ENCODE measurements around the gene TJP1.

DNA sequence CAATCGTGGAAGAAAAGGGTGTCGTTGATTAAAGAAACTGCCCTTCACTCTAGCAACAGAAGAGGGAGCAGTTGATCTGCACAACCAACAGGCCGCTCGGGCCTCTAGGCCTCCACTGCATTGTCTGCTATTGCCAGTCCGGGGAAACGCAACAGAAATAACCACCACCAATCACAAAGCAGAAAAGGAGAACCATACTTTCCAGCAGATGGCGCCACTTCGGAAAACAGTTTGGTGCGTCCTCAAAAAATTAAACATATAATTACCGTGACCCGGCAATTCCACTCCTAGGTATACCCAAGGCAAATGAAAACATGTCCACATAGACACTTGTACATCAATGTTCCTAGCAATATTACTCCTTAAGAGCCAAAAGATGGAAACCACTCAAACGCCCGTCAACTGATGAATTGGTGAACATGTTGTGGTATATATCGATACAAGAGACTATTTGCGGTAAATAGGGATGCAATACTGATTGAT, 154.1 kb downstream of the TJP1 start:
- TF ChIP-seq, protein P1, sequence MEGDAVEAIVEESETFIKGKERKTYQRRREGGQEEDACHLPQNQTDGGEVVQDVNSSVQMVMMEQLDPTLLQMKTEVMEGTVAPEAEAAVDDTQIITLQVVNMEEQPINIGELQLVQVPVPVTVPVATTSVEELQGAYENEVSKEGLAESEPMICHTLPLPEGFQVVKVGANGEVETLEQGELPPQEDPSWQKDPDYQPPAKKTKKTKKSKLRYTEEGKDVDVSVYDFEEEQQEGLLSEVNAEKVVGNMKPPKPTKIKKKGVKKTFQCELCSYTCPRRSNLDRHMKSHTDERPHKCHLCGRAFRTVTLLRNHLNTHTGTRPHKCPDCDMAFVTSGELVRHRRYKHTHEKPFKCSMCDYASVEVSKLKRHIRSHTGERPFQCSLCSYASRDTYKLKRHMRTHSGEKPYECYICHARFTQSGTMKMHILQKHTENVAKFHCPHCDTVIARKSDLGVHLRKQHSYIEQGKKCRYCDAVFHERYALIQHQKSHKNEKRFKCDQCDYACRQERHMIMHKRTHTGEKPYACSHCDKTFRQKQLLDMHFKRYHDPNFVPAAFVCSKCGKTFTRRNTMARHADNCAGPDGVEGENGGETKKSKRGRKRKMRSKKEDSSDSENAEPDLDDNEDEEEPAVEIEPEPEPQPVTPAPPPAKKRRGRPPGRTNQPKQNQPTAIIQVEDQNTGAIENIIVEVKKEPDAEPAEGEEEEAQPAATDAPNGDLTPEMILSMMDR (tag by site-specific recombination; IDR thresholded peaks at IDR 0.05), result peak; percentile 67
- TF ChIP-seq ZNF132 (tag by site-specific recombination; IDR thresholded peaks at IDR 0.05; ENCODE audit: borderline replicate concordance), result no peak
- TF ChIP-seq ZNF747 (tag by site-specific recombination; IDR thresholded peaks at IDR 0.05), result no peak
- TF ChIP-seq TCF7L2 (IDR thresholded peaks at IDR 0.05; ENCODE audit: borderline replicate concordance, low read depth, low read length), result no peak
- no peak for TF ChIP-seq ZNF423 (tag by site-specific recombination; IDR thresholded peaks at IDR 0.05)
- no peak for TF ChIP-seq ZSCAN30 (tag by site-specific recombination; IDR thresholded peaks at IDR 0.05)
- no peak for TF ChIP-seq ZNF274 (IDR thresholded peaks at IDR 0.05; ENCODE audit: low read length)
- TF ChIP-seq ZNF274 (tag by site-specific recombination; IDR thresholded peaks at IDR 0.05; ENCODE audit: borderline replicate concordance), result no peak
- TF ChIP-seq ZNF514 (tag by site-specific recombination; IDR thresholded peaks at IDR 0.05), result no peak
- TF ChIP-seq SP2 (tag by site-specific recombination; IDR thresholded peaks at IDR 0.05), result no peak
- TF ChIP-seq, protein P2, sequence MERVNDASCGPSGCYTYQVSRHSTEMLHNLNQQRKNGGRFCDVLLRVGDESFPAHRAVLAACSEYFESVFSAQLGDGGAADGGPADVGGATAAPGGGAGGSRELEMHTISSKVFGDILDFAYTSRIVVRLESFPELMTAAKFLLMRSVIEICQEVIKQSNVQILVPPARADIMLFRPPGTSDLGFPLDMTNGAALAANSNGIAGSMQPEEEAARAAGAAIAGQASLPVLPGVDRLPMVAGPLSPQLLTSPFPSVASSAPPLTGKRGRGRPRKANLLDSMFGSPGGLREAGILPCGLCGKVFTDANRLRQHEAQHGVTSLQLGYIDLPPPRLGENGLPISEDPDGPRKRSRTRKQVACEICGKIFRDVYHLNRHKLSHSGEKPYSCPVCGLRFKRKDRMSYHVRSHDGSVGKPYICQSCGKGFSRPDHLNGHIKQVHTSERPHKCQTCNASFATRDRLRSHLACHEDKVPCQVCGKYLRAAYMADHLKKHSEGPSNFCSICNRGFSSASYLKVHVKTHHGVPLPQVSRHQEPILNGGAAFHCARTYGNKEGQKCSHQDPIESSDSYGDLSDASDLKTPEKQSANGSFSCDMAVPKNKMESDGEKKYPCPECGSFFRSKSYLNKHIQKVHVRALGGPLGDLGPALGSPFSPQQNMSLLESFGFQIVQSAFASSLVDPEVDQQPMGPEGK (tag by site-specific recombination; IDR thresholded peaks at IDR 0.05), result no peak
- no peak for TF ChIP-seq ZNF623 (tag by site-specific recombination; IDR thresholded peaks at IDR 0.05)
- no peak for TF ChIP-seq ATF2 (tag by site-specific recombination; IDR thresholded peaks at IDR 0.05; ENCODE audit: low read depth)
- TF ChIP-seq ZFP37 (tag by site-specific recombination; IDR thresholded peaks at IDR 0.05), result no peak
